HG02870 (cell line): Measurements from ENCODE around the gene RHOD.
A peak's percentile ranks its signal among the peaks of the same experiment; 100 is the strongest.

Source experiments
- ATAC-seq: cut with Tn5 transposase; IDR thresholded peaks from one replicate; pipeline ENCODE4 v1.9.1; 2021; ENCODE audit warnings: mild to moderate bottlenecking, moderate library complexity; ENCODE audit not compliant: unreplicated experiment

Gene RHOD

GRCh38 chr11:67056267-67057204 lies at the start of gene RHOD:
TSS of gene RHOD (plus strand) at chr11:67056847. CDS start at chr11:67056903, 56 bp downstream.
- no peak for ATAC-seq

- no peak for ATAC-seq
Observed at GRCh38 chr11:67007126-67007525, 49.5 kb upstream of the RHOD start.

- no peak for ATAC-seq
Observed at GRCh38 chr11:67010296-67010905, 46.2 kb upstream of the RHOD start.

GRCh38 chr11:67013511-67014045 lies 43.1 kb upstream of the RHOD start:
- ATAC-seq = no peak

GRCh38 chr11:67014343-67014742 lies 42.3 kb upstream of the RHOD start:
- no peak for ATAC-seq

GRCh38 chr11:67015048-67015447 lies 41.6 kb upstream of the RHOD start:
- no peak for ATAC-seq

- ATAC-seq = no peak
Observed at GRCh38 chr11:67016550-67016949, 40.1 kb upstream of the RHOD start.

- ATAC-seq = no peak
Observed at GRCh38 chr11:67020949-67021348, 35.7 kb upstream of the RHOD start.

- ATAC-seq = no peak
Observed at GRCh38 chr11:67022341-67022933, 34.2 kb upstream of the RHOD start.

GRCh38 chr11:67022961-67023956 lies 33.4 kb upstream of the RHOD start, which contains the start of gene SYT12:
TSS of gene SYT12 (plus strand) at chr11:67023134. CDS start at chr11:67030145, 7,011 bp downstream.
- ATAC-seq = no peak

GRCh38 chr11:67023957-67024353 lies 32.7 kb upstream of the RHOD start:
- no peak for ATAC-seq

GRCh38 chr11:67024410-67024809 lies 32.2 kb upstream of the RHOD start:
- no peak for ATAC-seq

GRCh38 chr11:67024966-67025365 lies 31.7 kb upstream of the RHOD start:
- ATAC-seq = no peak

- no peak for ATAC-seq
Observed at GRCh38 chr11:67025750-67026149, 30.9 kb upstream of the RHOD start.

GRCh38 chr11:67026941-67027340 lies 29.7 kb upstream of the RHOD start:
- ATAC-seq = no peak

GRCh38 chr11:67027483-67027930 lies 29.1 kb upstream of the RHOD start:
- peak; percentile 8 for ATAC-seq

- peak; percentile 65 for ATAC-seq
Observed at GRCh38 chr11:67027943-67028542, 28.6 kb upstream of the RHOD start.

GRCh38 chr11:67029146-67029545 lies 27.5 kb upstream of the RHOD start:
- ATAC-seq = no peak

- no peak for ATAC-seq
Observed at GRCh38 chr11:67030976-67031375, 25.7 kb upstream of the RHOD start.
